ENCODE results near the gene ZNF439.

The ZNF439 gene

DNA sequence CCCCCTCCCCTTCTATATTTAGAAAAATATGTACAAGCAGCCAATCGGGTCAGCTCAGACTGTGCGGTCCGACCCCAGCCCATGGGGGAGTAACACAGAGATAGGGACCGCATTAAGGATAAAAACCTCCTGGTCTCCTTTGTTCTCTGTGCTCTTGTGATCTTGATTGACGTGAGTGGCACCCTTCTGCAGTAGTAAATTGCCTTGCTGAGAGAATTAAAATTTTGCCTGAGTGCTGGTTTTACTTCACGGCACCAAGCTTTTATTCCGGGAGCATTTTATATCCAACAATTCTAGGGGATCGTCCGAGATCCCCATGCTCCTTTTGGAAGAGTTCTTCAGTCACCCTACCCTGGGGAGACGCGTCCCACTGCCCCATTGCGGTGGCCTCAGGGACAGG, 32.1 kb downstream of the ZNF439 start:
- Histone ChIP-seq H3K9me3 (ENCODE audit: control insufficient read depth, insufficient read depth, low read length) (no peaks in the 10 kb centered on the region), H3K9me2 (replicated peaks; ENCODE audit: control insufficient read depth, low read length) (no peaks in the 10 kb centered on the region), H3K79me2 (ENCODE audit: control insufficient read depth, low read length) (no peaks in the 10 kb centered on the region), H3K4me2 (ENCODE audit: low read length) (no peak overlapping the region), H3K27me3 (ENCODE audit: control insufficient read depth, low read length) (no peaks in the 10 kb centered on the region; the same call in 1 of the 2 replicates), H3K36me3 (ENCODE audit: control insufficient read depth, low read length) (no peaks in the 10 kb centered on the region), H3K4me3 (ENCODE audit: low read length) (no peak overlapping the region), H4K20me1 (ENCODE audit: control insufficient read depth, insufficient read depth, low read depth, low read length) (no peaks in the 10 kb centered on the region), H3K27ac (ENCODE audit: low read depth, low read length) (no peak overlapping the region), H3K4me1 (ENCODE audit: control insufficient read depth, low read length) (no peaks in the 10 kb centered on the region), H3F3A (ENCODE audit: control insufficient read depth, insufficient read depth) (no peaks in the 10 kb centered on the region)
- TF ChIP-seq EZH2phosphoT487 (IDR thresholded peaks at IDR 0.05; ENCODE audit: borderline replicate concordance, low read length): no peak
- TF ChIP-seq, protein P1, sequence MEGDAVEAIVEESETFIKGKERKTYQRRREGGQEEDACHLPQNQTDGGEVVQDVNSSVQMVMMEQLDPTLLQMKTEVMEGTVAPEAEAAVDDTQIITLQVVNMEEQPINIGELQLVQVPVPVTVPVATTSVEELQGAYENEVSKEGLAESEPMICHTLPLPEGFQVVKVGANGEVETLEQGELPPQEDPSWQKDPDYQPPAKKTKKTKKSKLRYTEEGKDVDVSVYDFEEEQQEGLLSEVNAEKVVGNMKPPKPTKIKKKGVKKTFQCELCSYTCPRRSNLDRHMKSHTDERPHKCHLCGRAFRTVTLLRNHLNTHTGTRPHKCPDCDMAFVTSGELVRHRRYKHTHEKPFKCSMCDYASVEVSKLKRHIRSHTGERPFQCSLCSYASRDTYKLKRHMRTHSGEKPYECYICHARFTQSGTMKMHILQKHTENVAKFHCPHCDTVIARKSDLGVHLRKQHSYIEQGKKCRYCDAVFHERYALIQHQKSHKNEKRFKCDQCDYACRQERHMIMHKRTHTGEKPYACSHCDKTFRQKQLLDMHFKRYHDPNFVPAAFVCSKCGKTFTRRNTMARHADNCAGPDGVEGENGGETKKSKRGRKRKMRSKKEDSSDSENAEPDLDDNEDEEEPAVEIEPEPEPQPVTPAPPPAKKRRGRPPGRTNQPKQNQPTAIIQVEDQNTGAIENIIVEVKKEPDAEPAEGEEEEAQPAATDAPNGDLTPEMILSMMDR (IDR thresholded peaks at IDR 0.05; ENCODE audit: low read depth, low read length, poor library complexity, severe bottlenecking): no peak

DNA sequence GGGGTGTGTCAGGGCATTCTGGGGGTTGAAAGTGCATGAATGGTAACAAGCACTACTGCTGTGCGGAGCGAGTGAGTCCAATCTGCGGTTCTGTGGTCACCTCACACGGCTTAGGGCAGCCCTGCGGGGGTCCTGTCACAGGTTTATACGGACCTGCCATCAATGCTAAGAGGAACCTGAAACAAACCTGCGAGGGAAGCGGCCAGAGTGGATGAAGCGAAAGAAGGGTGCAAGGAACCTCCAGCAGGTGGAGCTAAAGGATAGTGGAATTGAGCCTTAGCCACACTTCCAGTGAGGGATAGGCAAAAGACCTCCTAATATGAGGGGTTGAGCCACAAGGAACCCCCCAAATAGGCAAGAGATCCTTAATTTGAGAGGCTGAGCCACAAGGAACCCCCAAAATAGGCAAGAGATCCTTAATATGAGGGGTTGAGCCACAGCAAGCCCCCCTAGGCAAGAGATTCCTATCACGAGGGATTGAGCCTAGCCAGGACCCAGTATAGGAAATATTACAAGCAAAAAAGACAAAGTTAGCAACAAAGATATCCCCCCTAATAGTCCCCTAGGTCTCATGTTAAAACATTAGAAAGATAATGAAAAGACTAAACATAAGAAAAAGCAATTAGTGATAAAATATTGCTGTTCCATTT, 32.8 kb downstream of the ZNF439 start:
- no peak overlapping the region for H3K4me3 ChIP-seq (ENCODE audit: low read length)
- TF ChIP-seq EZH2phosphoT487 (IDR thresholded peaks at IDR 0.05; ENCODE audit: borderline replicate concordance, low read length): no peak
- TF ChIP-seq, protein P1 (IDR thresholded peaks at IDR 0.05; ENCODE audit: low read depth, low read length, poor library complexity, severe bottlenecking): peak; percentile 71
- H3K79me2 ChIP-seq (ENCODE audit: control insufficient read depth, low read length): no peaks in the 10 kb centered on the region
- no peaks in the 10 kb centered on the region for H3K9me3 ChIP-seq (ENCODE audit: control insufficient read depth, insufficient read depth, low read length)
- no peaks in the 10 kb centered on the region; the same call in 1 of the 2 replicates for H3K27me3 ChIP-seq (ENCODE audit: control insufficient read depth, low read length)
- no peaks in the 10 kb centered on the region for H3K36me3 ChIP-seq (ENCODE audit: control insufficient read depth, low read length)
- H3F3A ChIP-seq (ENCODE audit: control insufficient read depth, insufficient read depth): no peaks in the 10 kb centered on the region
- H4K20me1 ChIP-seq (ENCODE audit: control insufficient read depth, insufficient read depth, low read depth, low read length): no peaks in the 10 kb centered on the region
- no peaks in the 10 kb centered on the region for H3K9me2 ChIP-seq (replicated peaks; ENCODE audit: control insufficient read depth, low read length)
- no peak overlapping the region for H3K4me2 ChIP-seq (ENCODE audit: low read length)
- H3K27ac ChIP-seq (ENCODE audit: low read depth, low read length): no peak overlapping the region
- no peaks in the 10 kb centered on the region for H3K4me1 ChIP-seq (ENCODE audit: control insufficient read depth, low read length)

DNA sequence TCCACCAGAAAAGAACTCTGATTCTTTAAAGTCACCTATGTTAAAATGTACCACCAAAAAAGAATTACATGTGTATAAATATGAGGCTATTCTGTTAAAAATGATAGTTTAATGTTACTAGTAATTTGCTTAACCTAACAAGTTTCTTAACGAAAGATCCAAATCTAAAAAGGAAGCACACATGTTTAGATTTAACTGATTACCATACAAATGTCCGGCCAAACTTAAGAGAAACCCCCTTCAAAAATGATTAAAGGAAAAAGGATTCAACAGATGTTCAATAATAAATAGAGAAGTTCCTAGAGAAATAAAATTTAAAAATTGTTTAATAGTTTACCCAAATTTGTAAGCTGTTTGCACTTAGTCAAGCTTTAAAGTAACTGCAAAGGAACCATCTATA, 34.1 kb downstream of the ZNF439 start:
- no peak overlapping the region for H3K4me3 ChIP-seq (ENCODE audit: low read length)
- no peaks in the 10 kb centered on the region; the same call in 1 of the 2 replicates for H3K27me3 ChIP-seq (ENCODE audit: control insufficient read depth, low read length)
- no peak overlapping the region for H3K4me2 ChIP-seq (ENCODE audit: low read length)
- H3K9me3 ChIP-seq (ENCODE audit: control insufficient read depth, insufficient read depth, low read length): no peaks in the 10 kb centered on the region
- no peaks in the 10 kb centered on the region for H3K36me3 ChIP-seq (ENCODE audit: control insufficient read depth, low read length)
- H3K79me2 ChIP-seq (ENCODE audit: control insufficient read depth, low read length): no peaks in the 10 kb centered on the region
- no peaks in the 10 kb centered on the region for H3K9me2 ChIP-seq (replicated peaks; ENCODE audit: control insufficient read depth, low read length)
- no peak for TF ChIP-seq EZH2phosphoT487 (IDR thresholded peaks at IDR 0.05; ENCODE audit: borderline replicate concordance, low read length)
- TF ChIP-seq, protein P1 (IDR thresholded peaks at IDR 0.05; ENCODE audit: low read depth, low read length, poor library complexity, severe bottlenecking): no peak
- no peaks in the 10 kb centered on the region for H4K20me1 ChIP-seq (ENCODE audit: control insufficient read depth, insufficient read depth, low read depth, low read length)
- H3F3A ChIP-seq (ENCODE audit: control insufficient read depth, insufficient read depth): no peaks in the 10 kb centered on the region
- H3K27ac ChIP-seq (ENCODE audit: low read depth, low read length): no peak overlapping the region
- peaks cover 6% of the 10 kb centered on the region for H3K4me1 ChIP-seq (ENCODE audit: control insufficient read depth, low read length)
